HCT116 (cell line): ENCODE measurements around the gene CORO2B.

Source experiments
- CTCF ChIP-seq, 3 experiments: fragments of 200-600 bp in 1 of 3; sonication (generic) in 1 of 3; IDR thresholded peaks in 2 of 3; conservative IDR thresholded peaks in 1 of 3; 2 replicates each; pipeline ENCODE4 v1.5.1; 2012 to 2017; ENCODE audit warnings: low read depth in 2 of 3, low read length in 2 of 3, antibody characterized with exemption in 1 of 3, borderline replicate concordance in 1 of 3, control low read depth in 1 of 3, mild to moderate bottlenecking in 1 of 3, mixed read lengths in 1 of 3, mixed run types in 1 of 3, moderate library complexity in 1 of 3; ENCODE audit not compliant: insufficient read depth in 1 of 3
- POLR2A ChIP-seq: IDR thresholded peaks from 2 replicates; pipeline ENCODE4 v1.7.0; 2011; ENCODE audit warnings: borderline replicate concordance; ENCODE audit not compliant: insufficient read depth, insufficient read length; ENCODE audit errors: extremely low read depth
- RAD21 ChIP-seq: IDR thresholded peaks from 2 replicates; pipeline ENCODE4 v1.6.1; 2012; ENCODE audit warnings: low read depth, mild to moderate bottlenecking
- REST ChIP-seq: IDR thresholded peaks from 2 replicates; pipeline ENCODE4 v1.6.1; 2012; ENCODE audit warnings: low read depth

GRCh38 chr15:68644996-68645395 lies 66.2 kb downstream of the CORO2B start:
- no peak for TF ChIP-seq POLR2A
- TF ChIP-seq REST, result no peak
- TF ChIP-seq CTCF (IDR thresholded peaks at IDR 0.05 in 2 of 3, conservative IDR thresholded peaks at IDR 0.05 in 1 of 3; ENCODE audit: borderline replicate concordance in 1 of 3, insufficient read depth in 1 of 3, low read depth in 2 of 3, low read length in 2 of 3), result no peak
- no peak for TF ChIP-seq RAD21
